HG03060 (cell line): ENCODE measurements around the gene CCDC85A.

Experiments
- ATAC-seq: cut with Tn5 transposase; IDR thresholded peaks from one replicate; pipeline ENCODE4 v1.9.1; 2021; ENCODE audit warnings: low read depth, moderate number of reproducible peaks; ENCODE audit not compliant: unreplicated experiment

CCDC85A gene

DNA sequence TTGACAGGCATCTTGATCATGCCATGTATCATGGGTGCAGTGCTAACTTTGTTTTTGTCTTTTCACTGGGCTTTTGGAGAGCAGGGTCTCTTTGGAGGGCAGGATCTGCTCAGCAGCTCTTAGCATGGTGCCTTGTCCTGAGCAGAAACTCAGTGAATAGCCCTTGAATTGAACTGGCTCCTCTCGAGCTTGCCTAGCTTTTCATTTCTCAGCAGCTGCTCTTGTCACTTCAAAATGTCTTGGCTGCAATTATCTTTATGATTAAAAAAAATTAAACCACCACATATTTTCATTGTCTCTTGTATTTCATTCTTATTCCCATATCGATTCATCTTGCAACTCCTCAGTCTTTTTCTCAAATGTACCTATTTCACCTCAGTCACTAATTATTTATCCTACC is 50.5 kb downstream of the CCDC85A start:
- ATAC-seq, result no peak

DNA sequence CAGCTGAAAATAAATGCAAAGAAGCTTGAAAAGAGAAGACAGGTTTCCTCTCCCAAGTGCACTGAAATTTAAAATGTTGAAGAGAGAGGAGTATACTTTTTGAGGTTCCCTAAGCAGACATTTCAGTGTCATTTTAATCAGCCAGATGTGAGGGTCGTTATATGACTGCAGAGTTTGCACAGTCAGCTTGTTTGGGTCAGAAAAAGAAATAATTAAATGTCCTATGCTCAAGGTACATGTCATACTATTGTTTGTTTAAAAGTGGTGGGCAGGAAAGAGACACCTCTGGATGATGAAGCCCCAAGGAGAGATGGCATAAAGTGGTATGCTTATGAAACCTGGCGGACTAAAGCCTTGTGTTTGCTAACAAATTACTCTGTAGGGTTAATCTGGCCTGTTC is 55.2 kb downstream of the CCDC85A start:
- ATAC-seq, result no peak

DNA sequence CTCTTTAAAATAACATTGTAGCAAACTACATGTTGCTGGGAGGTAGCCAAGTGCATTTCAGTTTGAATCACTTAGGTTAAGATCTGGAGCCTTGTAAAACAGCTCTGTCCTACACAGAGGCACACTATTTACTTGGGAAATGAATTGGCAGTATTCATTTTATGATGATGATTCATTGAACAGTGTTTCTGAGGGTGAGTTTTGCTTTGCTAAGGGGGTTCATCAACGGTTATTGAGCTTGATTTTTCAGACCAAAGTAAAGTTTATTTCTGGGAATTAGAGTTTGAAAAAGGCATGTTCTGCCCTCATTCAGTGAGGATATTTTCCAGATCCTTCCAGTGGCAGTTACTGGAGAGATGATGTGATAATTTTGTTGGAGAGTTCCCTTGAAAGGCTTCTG is 55.6 kb downstream of the CCDC85A start:
- no peak for ATAC-seq

DNA sequence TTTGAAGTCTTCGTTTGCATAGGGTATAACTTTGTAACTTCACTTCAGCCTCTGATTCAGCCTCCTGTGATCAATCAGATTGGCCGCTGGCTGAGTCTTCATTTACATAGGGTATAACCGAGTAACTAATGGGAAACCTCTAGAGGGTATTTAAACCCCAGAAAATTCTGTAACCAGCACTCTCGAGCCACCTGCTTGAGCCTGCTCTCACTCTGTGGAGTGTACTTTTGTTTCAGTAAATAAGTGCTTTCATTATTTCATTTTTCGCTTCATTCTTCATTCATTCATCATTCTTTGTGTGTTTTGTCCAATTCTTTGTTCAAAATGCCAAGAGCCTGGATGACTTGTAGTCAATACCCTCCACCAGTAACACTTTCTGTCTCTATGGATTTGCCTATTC is 56.4 kb downstream of the CCDC85A start:
- ATAC-seq, result no peak

DNA sequence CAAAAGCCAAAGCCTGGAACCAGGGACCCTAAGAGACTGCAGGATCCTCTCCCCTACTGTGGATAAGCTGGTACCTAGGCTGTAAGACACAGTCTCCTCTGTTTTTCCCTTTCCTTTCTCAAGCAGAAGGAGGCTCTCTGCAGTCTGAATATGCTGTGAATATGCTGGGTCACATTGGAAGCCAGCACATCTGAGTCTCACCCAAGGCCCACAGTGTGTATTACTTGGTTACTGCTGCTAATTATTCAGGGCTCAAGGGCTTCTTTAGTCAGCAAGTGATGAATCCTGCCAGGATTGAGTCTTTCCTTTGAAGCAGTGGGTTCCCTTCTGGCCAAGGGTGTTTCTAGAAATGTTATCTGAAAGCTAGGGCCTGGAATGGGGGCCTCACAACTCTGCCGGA is 60.7 kb downstream of the CCDC85A start:
- no peak for ATAC-seq

DNA sequence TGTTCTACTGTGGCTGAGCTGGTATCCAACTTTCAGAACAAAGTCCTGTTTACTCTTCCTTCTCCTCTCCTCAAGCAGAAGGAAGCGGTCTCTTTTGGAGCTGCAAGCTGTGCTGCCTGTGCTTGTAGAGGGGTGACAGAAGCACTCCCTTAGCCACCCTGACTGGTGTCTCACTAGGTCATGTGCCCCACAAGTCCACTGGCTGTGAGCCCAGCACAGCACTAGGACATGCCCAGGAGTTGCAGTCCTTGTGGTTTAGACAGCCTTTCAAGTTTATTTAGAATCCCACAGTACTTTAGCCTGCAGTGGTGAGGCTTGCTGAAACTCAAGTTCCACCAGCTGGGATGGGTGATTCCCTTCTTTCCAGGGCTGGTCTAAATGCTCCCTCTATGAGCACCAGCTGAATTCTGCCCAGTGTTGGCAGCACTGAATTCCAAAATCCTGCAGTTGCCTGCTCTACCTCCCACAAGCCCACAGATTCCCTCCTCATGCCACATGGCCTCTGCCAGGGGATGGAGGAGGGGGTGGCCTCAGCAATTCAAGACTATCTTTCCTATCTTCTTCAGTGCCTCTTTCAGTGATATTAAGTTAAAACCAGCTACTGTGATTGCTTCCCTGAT is 61.2 kb downstream of the CCDC85A start:
- ATAC-seq, result no peak

DNA sequence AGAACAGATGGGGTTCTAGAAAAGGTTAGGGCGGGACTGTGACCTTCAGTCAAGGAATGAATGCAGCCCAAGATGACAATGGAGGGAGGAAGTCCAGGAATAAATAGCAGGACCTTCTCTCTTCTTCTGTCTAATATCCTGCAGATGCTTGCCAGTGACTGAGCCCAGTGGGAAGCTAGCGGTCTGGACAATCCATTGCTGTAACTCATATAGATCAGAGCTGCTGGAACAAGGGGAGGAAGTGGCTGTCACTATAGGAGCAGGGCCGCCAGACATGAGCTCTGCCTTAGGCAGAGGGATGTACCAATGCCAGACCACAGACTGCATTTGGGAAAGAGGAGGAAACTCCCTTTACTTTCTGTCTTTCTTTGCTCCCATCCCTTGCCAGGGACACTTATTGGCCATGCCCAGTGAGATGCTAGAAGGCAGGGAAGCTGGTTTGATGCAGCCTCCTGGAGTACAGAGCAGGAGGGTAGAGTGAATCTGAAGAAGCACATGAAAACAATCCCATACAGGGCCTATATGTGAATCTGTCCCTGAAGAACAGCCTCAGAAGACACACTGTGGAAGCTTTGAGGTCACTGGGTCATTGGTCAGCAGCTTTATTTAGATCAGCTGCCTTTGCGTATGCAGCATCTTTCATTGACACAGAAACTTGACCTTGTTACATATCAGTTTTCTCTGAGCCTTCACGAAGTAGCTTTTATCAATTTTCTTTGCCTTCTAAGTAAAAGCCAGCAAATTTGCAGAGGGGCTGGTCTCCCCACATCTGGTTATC is 65.4 kb downstream of the CCDC85A start:
- no peak for ATAC-seq

DNA sequence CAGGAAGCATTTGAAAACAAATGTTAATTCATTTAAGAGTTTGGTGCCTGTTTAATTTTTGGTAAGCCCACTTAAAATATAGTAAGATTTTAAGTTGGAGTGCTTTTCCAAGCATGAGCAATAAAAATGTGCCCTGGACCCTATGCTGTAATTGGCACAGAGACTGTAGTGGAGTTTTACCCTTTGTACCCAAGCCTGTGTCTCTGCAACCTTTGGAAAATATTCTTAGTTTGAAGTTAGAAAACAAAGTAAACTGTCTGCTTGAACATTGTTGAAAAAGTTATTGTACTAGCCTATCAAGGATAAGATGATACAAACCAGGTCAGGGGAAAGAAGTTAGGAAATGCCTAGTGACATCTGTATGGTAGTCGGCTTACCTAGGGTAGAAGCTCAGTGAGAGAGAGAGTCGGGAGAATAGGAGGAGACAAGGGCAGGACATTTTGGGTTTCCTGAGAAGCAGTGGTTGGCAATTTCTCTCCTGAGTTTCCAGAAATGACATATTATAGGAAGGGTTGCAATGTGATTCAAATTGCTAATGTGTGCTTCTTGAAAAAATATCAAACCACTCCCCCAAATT is 66.5 kb downstream of the CCDC85A start:
- ATAC-seq, result no peak

DNA sequence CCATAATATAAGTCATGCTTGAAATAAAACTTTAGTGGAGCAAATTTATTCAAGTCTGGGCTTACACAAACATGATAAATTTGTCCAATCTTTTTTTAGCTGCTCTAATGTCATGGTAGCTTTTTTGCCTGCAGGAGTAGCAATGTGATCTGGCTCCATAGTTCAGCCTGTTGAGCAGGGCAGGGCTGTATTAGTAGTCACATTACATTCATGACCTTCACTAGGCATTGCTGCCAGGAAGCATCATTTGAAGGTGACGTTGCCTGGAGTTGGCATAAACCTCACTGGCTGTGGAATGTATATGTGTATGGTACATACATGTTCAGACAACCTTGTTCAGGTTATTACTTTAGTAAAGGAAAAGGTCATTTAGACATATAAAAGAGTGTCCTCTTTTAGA is 76.6 kb downstream of the CCDC85A start:
- no peak for ATAC-seq

DNA sequence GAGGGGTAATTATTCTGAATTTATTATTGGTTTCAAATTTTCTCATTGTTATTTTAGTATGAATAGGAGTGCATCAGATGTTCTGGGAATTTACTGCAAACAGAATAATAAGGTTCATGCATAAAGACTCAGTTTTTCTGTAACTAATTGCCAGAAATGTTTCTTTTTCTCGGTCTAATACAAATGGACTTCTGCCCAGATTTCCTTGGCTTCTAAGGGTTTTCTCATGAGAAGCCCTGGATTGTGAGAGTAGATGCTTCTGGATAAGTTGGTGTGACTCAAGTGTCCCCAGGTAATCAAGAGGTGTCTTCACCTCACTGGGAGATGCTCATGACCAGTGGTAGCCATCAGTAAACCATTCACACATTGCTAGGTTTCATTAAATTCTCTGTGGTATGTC is 78.5 kb downstream of the CCDC85A start:
- ATAC-seq, result no peak

DNA sequence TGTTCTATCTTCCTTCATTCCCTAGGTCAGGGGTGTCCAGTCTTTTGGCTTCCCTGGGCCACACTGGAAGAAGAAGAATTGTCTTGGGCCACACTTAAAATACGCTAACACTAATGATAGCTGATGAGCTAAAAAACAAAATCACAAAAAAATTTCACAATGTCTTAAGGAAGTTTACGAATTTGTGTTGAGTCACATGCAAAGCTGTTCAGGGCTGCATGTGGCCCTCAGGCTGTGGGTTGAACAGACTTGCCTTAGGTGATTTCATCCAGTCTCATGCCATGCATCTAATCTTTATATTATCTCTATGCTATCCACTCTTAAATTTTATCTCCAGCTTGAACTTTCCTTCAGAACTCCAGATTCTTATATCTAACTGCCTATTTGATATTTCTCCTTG is 80.1 kb downstream of the CCDC85A start:
- ATAC-seq, result no peak

DNA sequence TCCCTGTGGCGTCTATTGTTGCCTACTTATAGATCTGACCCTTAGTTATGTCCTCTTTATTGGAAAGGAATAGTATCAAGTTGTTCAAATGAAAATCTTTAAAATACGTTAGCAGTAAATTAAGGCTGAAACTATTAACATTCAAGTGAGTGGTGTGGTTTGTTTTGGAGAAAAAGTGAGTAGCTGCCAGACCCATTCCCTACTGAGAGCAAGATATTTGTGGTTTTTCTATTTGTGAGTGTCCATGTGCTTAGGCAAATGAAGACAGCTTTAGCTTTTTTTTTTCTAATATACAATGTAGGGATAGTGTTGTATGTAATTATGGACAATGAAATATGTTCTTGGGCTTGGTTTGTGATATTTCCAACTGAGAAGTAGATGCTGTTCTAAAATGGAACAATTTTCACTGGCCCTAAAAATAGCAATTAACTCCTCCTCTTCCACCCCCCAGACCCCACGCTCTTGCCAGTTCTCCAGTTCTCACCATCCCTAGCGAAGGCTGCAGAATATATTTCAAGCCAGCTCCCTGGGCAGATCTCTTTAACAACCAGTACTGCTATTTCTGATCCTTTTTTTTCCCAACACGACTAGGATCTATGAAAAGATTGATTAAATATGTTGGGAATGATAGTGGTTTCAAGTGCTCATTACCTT is 83.1 kb downstream of the CCDC85A start:
- ATAC-seq, result no peak

DNA sequence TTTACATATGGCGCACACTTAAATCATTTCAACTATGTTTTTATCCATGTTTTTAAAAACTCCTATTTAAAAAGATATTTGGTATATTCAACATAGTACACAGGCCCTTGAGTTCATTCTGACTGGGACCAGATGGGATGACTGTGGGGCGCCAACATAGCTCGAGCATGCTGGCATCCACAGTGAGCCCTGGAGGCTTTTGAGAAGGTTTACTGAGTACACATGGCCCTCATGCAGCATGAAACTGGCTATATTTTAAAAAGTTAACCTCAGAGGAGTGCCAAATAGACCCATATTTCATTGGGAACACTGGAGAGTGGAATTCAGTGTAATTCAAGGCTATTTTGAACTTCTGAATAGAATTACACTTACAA is 83.6 kb downstream of the CCDC85A start:
- ATAC-seq, result no peak

DNA sequence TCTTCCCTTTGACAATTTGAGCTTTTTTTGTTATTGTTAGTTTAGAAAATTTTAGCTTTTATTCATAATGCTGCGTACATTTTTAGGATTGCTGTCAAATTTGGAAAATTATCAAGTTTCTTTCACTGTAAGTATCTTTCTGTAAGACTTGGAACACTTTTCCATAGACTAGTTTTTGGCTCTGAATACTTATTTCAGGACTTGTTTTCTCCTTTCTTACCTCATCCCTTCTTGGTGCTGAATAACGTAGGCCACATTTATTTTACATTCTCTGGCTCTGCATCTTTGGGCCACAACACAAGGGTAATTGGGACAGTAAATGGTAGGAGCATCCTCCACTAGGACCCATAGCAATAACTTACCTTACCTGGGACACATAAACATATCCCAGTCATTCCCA is 85.1 kb downstream of the CCDC85A start:
- no peak for ATAC-seq

DNA sequence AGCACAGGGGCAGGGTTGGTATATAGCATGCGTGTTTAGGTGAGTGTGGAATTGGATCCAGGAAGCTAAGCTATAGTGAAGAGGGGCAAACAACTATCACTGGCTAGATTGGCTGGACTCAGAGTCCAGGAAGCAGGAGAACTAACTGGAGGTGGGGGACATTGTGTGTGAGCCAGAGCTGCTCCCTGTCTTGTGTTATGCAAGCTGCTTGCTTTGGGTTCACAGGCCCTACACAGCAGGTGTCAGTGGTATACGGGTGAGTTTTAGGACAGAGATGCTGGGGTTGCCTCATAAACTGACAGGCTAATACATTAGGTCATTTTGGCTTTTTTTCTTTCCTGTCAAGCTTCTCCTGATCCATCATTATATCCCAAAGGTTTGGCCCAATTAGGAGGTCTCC is 87.5 kb downstream of the CCDC85A start:
- no peak for ATAC-seq

DNA sequence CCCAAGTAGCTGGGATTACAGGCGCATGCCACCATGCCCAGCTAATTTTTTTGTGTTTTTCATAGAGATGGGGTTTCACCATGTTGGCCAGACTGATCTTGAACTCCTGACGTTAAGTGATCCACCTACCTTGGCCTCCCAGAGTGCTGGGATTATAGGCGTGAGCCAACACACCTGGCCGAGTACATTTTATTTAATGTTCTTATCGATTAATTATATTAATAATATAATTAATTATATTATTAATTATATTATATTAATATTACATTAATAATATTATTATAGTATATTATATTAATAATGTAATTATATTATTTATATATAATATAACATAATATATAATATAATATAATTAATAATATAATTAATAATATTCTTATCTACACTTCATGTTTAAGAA is 101.4 kb downstream of the CCDC85A start:
- ATAC-seq, result no peak

DNA sequence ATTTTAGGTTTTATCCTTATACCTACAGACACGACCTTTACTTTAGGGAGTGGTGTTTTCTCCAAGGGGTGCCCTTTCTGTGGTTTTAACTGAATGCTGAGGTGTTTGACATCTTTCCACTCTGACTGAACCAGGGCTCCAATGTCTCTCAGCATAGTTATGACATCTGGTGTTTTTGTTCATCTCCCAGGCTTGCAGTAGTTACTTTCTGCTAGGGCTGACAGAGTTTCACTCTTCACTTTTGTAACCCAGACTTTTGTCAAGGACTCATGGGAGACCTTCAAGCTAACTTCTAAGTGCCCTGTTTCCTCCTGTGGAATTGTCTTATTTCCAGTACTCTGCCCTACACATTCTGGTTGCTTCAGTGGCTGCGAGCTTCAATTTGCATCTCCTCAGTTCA is 103.1 kb downstream of the CCDC85A start:
- ATAC-seq, result no peak

DNA sequence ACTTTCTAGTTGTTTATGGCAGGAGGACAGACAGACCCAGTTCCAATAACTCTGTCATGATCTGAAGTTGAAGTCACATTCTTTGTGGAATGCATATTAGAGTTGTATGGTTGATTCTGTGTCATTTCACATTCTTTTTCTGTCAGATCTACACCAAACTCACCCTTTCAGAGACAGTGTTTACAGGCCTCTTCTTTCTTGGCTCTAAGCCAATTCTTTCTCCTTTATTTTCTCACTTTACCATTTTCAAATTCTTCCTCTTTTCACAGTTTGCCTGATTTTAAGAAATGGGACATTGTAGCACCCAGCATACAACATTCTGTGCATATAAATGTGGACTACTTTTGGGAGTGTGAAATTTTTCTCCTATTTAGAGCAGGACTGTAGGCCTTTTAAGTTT is 103.7 kb downstream of the CCDC85A start:
- ATAC-seq, result no peak

DNA sequence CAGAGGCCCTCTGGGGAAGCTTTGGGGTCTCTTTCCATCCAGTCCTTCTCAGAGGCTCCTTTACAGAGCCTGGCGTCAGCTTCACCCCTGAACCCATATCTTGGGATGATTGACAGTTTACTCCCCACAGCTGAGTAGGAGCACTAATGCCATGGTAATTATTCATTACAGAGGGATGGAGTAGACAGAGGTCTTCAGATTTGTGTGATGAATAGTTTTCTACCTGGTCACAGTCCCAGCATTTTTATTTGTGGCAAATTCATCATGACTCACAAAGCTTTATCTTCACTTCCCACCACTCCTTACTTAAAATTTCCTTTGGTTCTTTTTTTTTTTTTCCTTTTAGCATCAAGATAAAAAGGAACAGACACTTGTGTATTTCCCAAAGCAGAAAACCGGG is 104.2 kb downstream of the CCDC85A start:
- no peak for ATAC-seq

DNA sequence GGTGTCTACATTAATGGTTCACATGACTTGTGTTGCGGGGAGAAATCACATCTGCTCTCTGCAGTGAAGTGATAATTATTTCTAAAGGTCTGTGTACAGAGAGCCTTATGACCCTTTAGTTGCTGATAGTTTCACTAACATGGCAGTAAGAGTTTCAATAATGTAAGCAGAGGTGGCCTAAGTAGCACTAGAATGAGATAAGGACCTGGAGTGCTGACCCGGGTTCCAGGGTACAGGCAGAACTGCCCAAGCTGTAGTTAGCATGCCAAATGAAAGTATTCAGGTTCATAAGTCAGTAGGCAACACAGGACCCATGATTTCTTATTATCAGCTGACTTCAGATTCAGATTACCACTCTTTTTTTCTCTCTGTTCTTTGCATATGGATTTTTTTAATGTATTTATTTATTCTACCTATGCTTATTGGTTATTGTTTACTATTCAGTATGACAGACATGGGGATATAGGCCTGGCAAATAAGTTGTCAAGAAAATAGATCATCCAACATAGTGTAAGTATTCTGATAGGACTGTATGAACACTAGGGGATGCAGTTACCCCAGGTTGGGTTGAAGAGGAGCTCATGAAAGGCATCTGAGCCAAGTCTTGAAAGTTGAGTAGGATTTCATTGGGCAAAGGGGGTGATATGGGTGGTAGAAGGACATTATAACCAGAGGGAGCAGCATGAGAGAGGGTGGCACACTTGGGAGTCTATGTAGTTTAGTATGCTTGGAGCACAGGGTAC is 105.2 kb downstream of the CCDC85A start:
- no peak for ATAC-seq

DNA sequence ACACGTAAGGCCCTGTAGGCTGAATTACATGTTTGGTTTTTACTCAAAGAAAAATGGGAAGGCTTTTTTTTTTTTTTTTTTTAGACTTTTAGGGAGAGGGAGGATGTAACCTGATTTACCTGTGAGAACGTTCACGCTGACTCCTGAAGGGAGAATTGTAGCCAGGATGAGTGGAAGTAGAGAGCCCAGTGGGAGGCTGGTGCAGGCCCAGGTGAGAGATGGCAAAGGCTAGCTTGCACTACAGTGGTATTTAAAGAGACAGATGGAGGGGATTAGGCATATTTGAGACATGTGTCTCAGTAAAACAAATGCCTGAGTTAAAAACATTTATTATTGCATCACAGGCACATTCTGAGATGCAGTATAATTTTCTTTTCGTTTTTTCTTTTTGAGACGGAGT is 107.9 kb downstream of the CCDC85A start:
- ATAC-seq, result no peak
